Adrenal gland (tissue), 5 donors: ENCODE measurements around the gene CHMP4A.

ENCODE experiments used
- POLR2A ChIP-seq, 2 donors: fragments of 450-650 bp; IDR thresholded peaks; one replicate each; pipeline ENCODE4 v1.6.1; 2017; ENCODE audit warnings: antibody characterized with exemption in 2 of 2, mild to moderate bottlenecking in 2 of 2, moderate library complexity in 1 of 2
- TF ChIP-seq, protein P1 (sequence below), 6 experiments: fragments of 450-650 bp in 4 of 6; fragments of 200-600 bp in 2 of 6; sonication (generic) in 1 of 6; IDR thresholded peaks; 1 replicate in 5 of 6; 2 replicates in 1 of 6; pipeline versions ENCODE4 v1.5.1 to v1.8.0; 2016 to 2021; ENCODE audit warnings: antibody characterized with exemption in 6 of 6, mild to moderate bottlenecking in 2 of 6, moderate library complexity in 1 of 6
- donor health status: DM: no; HTN: no; CAD: no.

DNA sequence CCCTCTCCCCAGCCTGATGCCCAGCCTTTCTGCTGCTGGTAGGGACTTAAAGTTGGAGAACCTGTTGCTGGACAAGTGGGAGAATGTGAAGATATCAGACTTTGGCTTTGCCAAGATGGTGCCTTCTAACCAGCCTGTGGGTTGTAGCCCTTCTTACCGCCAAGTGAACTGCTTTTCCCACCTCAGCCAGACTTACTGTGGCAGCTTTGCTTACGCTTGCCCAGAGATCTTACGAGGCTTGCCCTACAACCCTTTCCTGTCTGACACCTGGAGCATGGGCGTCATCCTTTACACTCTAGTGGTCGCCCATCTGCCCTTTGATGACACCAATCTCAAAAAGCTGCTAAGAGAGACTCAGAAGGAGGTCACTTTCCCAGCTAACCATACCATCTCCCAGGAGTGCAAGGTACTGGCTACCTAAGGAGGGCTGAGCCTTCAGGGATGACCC lies 6.2 kb downstream of the CHMP4A start:
- TF ChIP-seq POLR2A (IDR thresholded peaks at IDR 0.05): no peak
- TF ChIP-seq, protein P1, sequence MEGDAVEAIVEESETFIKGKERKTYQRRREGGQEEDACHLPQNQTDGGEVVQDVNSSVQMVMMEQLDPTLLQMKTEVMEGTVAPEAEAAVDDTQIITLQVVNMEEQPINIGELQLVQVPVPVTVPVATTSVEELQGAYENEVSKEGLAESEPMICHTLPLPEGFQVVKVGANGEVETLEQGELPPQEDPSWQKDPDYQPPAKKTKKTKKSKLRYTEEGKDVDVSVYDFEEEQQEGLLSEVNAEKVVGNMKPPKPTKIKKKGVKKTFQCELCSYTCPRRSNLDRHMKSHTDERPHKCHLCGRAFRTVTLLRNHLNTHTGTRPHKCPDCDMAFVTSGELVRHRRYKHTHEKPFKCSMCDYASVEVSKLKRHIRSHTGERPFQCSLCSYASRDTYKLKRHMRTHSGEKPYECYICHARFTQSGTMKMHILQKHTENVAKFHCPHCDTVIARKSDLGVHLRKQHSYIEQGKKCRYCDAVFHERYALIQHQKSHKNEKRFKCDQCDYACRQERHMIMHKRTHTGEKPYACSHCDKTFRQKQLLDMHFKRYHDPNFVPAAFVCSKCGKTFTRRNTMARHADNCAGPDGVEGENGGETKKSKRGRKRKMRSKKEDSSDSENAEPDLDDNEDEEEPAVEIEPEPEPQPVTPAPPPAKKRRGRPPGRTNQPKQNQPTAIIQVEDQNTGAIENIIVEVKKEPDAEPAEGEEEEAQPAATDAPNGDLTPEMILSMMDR (IDR thresholded peaks at IDR 0.05): no peak
